Heart right ventricle (tissue), 16 donors: ENCODE data around the gene COL8A1. TPM values are rescaled to one million over a fixed set of nuclear protein-coding genes. Genes with fewer than 3 reads are reported as not detected.

Source experiments
- ATAC-seq, 8 donors: fragments of 200-7000 bp; cut with Tn5 transposase; one replicate each; pipeline ENCODE4 v1.9.1; 2020; ENCODE audit warnings: mild to moderate bottlenecking in 8 of 8, moderate library complexity in 8 of 8, moderate number of reproducible peaks in 1 of 8
- DNase-seq, 2 donors: peaks; one replicate each; pipeline ENCODE4 v3.0.0-alpha.2; 2020
- H3K27ac ChIP-seq, 10 donors: fragments of 200-600 bp; sonication (generic) in 2 of 10; one replicate each; pipeline versions ENCODE4 v1.5.0 to v1.8.0; 2020 to 2022; ENCODE audit warnings: mild to moderate bottlenecking in 3 of 10
- H3K27me3 ChIP-seq, 7 donors: fragments of 200-600 bp; one replicate each; pipeline ENCODE4 v1.8.0; 2021 to 2022; ENCODE audit warnings: mild to moderate bottlenecking in 2 of 7
- H3K36me3 ChIP-seq, 9 donors: fragments of 200-600 bp; sonication (generic) in 1 of 9; one replicate each; pipeline versions ENCODE4 v1.5.0 to v1.8.0; 2020 to 2022; ENCODE audit warnings: mild to moderate bottlenecking in 2 of 9
- H3K4me1 ChIP-seq, 9 donors: fragments of 200-600 bp; sonication (generic) in 1 of 9; one replicate each; pipeline versions ENCODE4 v1.5.0 to v1.8.0; 2020 to 2022; ENCODE audit warnings: mild to moderate bottlenecking in 4 of 9
- H3K4me3 ChIP-seq, 10 donors: fragments of 200-600 bp; sonication (generic) in 2 of 10; one replicate each; pipeline versions ENCODE4 v1.5.0 to v1.8.0; 2020 to 2022; ENCODE audit warnings: mild to moderate bottlenecking in 7 of 10, moderate library complexity in 2 of 10
- H3K9me3 ChIP-seq, 11 donors: fragments of 200-600 bp in 10 of 11; sonication (generic) in 2 of 11; one replicate each; pipeline versions ENCODE4 v1.5.0 to v1.8.0; 2013 to 2022; ENCODE audit warnings: mild to moderate bottlenecking in 2 of 11, control low read depth in 1 of 11, moderate library complexity in 1 of 11
- WGBS, 2 donors: extraction: QIAGEN DNeasy Blood & Tissue Kit; methylation state at CpG; one replicate each; pipeline ENCODE4 v1.1.7; 2013; ENCODE audit warnings: inconsistent platforms in 1 of 2; 5-methylcytosine and 5-hydroxymethylcytosine counted together
- intact Hi-C, 10 donors: fragments of 100-400 bp; cut with DNase I; formaldehyde crosslinking; loops; one replicate each; pipeline versions ENCODE4 v1.11.1 to v1.14.2; 2022
- polyA plus RNA-seq, 2 donors: library from polyadenylated mRNA; stranded (reverse); fragments of 200-250 nt; gene quantifications; one replicate each; pipeline ENCODE4 v1.2.3, GENCODE V29; 2013
- total RNA-seq, 10 donors: library from RNA; stranded (reverse); fragmentation: NEBNext Ultra II Directional in 3 of 10; extraction: Animal tissue kit (Norgen Biotek cat#: 25700) in 3 of 10; gene quantifications; one replicate each; pipeline versions ENCODE4 v1.2.1 to v1.2.4, GENCODE V29; 2021 to 2023
- TF ChIP-seq, protein P1 (sequence below), 9 donors: fragments of 200-600 bp; sonication (generic) in 2 of 9; IDR thresholded peaks; one replicate each; pipeline versions ENCODE4 v1.5.0 to v1.8.0; 2021 to 2022; ENCODE audit warnings: antibody characterized with exemption in 9 of 9, mild to moderate bottlenecking in 5 of 9, moderate library complexity in 1 of 9
- donor health status: Arrhythmogenic right ventricular cardiomyopathy.
- donor health status: ischemic (EF 13 %, LVEDD 7.1; RV severe dilation, severe dysfunction).
- donor health status: healthy with polysubstance abuse.
- donor health status: DM: no; HTN: yes; CAD: no.
- donor health status: DM: no; HTN: no; CAD: no.
- donor health status: ischemic (EF 25% LVEDD 6.9; RV normal size, moderate dysfunction).
- donor health status: ischemic (EF 25% LVEDD 5.7; RV mildly dilated, moderate dysfunction).
- donor health status: healthy.
- donor health status: DM: yes; HTN: yes; CAD: no.
- donor health status: Ischemic cardiomyopathy.
- donor health status: ischemic (EF 35%, LVEDD 5.7; RV mildly dilated, moderate dysfunction).
- donor health status: nonischemic (EF 11% LVEDD 7.7; RV severe dilation, severe dysfunction).
- donor health status: DM: yes; HTN: yes; CAD: no.
- donor health status: PGD.
- donor health status: ischemic (EF 29% LVEDD 5.4; RV normal size, mild dysfunction).
- donor health status: nonischemic (EF 23%, LVEDD 6.1; RV moderate dilation, normal function).

The COL8A1 gene
- total and polyA plus RNA-seq, 12 donors = 7.5 to 32.2 (median 14.5) TPM

DNA sequence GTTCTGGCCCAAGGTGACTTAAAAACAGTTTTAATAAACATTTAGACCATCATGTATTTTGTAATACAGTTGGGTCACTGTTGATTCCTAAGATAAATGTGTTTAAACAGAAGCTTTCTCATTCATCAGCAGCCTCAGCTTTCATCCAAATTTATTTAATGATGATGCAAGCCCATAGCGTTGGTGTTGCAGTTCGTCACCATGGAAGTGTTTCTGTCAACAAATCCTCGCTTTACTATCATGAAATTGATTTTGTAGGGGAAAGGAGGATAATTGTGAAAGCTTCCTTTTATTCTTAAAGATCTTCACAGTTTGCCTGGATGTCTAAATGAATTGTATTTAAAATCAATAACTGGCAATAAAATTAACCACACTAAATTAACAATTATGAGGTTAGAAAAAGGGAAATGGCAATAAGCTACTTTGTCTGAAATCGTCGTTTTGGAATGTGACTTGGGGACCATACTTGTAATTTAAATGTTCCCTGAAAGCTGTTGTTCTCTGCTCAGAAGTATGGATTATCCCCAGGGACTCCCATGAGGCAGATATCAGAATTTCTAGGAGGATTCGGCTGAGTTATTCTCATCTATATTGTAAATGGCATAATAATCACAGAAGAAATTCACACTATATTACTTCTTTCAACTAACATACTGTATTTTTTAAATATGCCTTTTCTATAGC is 208.2 kb downstream of the COL8A1 start:
- intact Hi-C loops = loop anchor here in 7 of 10 donors (5.0 to 10.0 kb wide), 6 partner anchors 91 to 338 kb away; no protein-coding TSS in a partner anchor
- H3K4me1 ChIP-seq = peaks cover 0 to 69% (median 56%) of the 10 kb centered on the region in 9 donors
- no peaks in the 10 kb centered on the region for H3K27me3 ChIP-seq
- no peak overlapping the region for H3K4me3 ChIP-seq
- DNase-seq (peak in 1 of 2 donors; percentile 37), ATAC-seq (peak in 7 of 8 donors; percentile 34 to 63 (median 45))
- peaks cover 0 to 14% (median 0%) of the 10 kb centered on the region in 11 donors for H3K9me3 ChIP-seq
- H3K36me3 ChIP-seq = peaks cover 0 to 38% (median 17%) of the 10 kb centered on the region in 9 donors
- 25 to 42% methylated on average over 6 of the region's 6 CpGs for WGBS, 2 donors
- TF ChIP-seq, protein P1, sequence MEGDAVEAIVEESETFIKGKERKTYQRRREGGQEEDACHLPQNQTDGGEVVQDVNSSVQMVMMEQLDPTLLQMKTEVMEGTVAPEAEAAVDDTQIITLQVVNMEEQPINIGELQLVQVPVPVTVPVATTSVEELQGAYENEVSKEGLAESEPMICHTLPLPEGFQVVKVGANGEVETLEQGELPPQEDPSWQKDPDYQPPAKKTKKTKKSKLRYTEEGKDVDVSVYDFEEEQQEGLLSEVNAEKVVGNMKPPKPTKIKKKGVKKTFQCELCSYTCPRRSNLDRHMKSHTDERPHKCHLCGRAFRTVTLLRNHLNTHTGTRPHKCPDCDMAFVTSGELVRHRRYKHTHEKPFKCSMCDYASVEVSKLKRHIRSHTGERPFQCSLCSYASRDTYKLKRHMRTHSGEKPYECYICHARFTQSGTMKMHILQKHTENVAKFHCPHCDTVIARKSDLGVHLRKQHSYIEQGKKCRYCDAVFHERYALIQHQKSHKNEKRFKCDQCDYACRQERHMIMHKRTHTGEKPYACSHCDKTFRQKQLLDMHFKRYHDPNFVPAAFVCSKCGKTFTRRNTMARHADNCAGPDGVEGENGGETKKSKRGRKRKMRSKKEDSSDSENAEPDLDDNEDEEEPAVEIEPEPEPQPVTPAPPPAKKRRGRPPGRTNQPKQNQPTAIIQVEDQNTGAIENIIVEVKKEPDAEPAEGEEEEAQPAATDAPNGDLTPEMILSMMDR (IDR thresholded peaks at IDR 0.05) = no peak
- H3K27ac ChIP-seq = peak overlapping the region in 9 of 10 donors; percentile 11 to 81 (median 73)

GRCh38 chr3:99848433-99848832 is 210.0 kb downstream of the COL8A1 start:
- H3K27ac ChIP-seq = peak overlapping the region in 2 of 10 donors; percentile 12 to 78
- TF ChIP-seq, protein P1 (IDR thresholded peaks at IDR 0.05) = no peak
- intact Hi-C loops = loop anchor here in 7 of 10 donors (5.0 to 10.0 kb wide), 6 partner anchors 89 to 336 kb away; no protein-coding TSS in a partner anchor
- peaks cover 0 to 14% (median 0%) of the 10 kb centered on the region in 11 donors for H3K9me3 ChIP-seq
- WGBS, 2 donors = 83 to 87% methylated on average over 6 of the region's 6 CpGs
- no peak overlapping the region for H3K4me3 ChIP-seq
- no peak for DNase-seq
- ATAC-seq = no peak
- H3K27me3 ChIP-seq = no peaks in the 10 kb centered on the region
- H3K4me1 ChIP-seq = peaks cover 0 to 76% (median 56%) of the 10 kb centered on the region in 9 donors
- H3K36me3 ChIP-seq = peaks cover 0 to 56% (median 17%) of the 10 kb centered on the region in 9 donors

Other genes starting within 250 kb of the COL8A1 start
- gene CMSS1, start 179.3 kb downstream of the COL8A1 start, total RNA-seq = 10 to 100 TPM; 24.6 to 45.4 (median 34.2) TPM
- 10 to 100 TPM; 33.7 to 43.1 TPM for gene CMSS1, start 179.3 kb downstream of the COL8A1 start, polyA plus RNA-seq